Activated CD8-positive, alpha-beta memory T cell treated with anti-CD3 and anti-CD28 coated beads, Interleukin-2, amount 50 U/mL, for 24 hours (primary cell): Measurements from ENCODE around the gene SS18L1.

Experiments
- DNase-seq: peaks from one replicate; pipeline ENCODE4 v3.0.0-alpha.2; 2020; ENCODE audit errors: extremely low read depth

SS18L1 gene

GRCh38 chr20:62226707-62227590, 83.4 kb downstream of the SS18L1 start:
- no peak for DNase-seq

- no peak for DNase-seq
These were observed 84.0 kb downstream of the SS18L1 start for GRCh38 chr20:62227591-62227976.

- no peak for DNase-seq
These were observed 84.7 kb downstream of the SS18L1 start for GRCh38 chr20:62227977-62228958.

DNA sequence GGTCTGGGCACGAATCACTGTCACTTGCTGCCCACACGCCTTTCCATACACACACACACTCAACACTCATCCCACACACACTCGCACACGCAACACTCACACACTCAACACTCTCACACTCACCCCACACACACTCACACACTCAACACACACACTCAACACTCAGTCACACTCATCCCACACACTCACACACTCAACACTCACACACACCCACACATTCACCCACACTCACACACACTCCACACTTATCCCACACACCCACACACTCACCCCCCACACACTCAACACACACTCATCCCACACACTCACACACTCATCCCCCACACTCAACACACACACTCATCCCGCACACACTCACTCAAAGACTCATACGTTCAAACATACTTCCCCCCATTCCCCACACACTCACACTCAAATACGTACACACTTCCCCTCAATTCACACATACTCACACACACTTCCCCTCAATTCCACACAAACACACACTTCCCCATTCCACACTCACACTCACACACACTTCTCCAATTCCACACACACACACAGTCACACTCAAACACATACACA, 85.5 kb downstream of the SS18L1 start:
- DNase-seq: no peak

DNA sequence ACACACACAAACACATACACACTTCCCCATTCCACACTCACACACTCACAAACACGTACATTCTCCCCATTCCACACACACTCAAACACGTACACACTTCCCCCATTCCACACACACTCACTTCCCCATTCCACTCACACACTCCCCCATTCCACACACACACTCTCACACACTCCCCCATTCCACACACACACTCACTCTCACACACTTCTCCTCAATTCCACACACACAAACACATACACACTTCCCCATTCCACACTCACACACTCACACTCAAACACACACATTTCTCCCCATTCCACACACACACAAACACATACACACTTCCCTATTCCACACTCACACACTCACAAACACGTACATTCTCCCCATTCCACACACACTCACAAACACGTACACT, 86.1 kb downstream of the SS18L1 start:
- no peak for DNase-seq

- DNase-seq: no peak
These were observed 86.7 kb downstream of the SS18L1 start for GRCh38 chr20:62230276-62230675.

DNA sequence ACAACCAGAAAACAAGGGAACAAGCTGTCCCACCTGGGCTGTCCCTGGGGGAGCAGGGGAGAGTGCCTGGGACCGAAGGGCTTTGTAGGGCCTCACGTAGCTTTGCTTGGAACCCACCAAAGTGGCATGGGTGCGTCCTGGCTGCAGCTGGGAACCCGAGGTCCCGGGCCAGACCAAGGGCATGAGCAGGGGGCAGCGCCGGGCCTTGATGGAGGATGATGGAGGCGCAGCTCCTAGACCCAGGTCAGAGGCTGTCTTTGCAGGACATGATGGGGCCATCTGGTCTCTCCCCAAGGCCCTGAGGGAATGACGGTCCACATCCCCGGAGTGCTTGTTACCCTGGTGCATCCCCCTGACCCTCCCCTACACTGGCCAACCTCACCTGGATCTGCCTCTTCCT, 87.1 kb downstream of the SS18L1 start:
- DNase-seq: no peak

GRCh38 chr20:62231292-62231691, 87.7 kb downstream of the SS18L1 start:
- no peak for DNase-seq
